NT2/D1 (cell line): ENCODE results near the gene SP5.
A peak's percentile ranks its signal among the peaks of the same experiment; 100 is the strongest.

ENCODE experiments used
- DNase-seq: peaks from one replicate; pipeline ENCODE4 v3.0.0-alpha.2; 2011; ENCODE audit warnings: low read depth, low spot score
- H3K27me3 ChIP-seq: 2 replicates; pipeline ENCODE4 v1.6.0; 2011; ENCODE audit warnings: mild to moderate bottlenecking; ENCODE audit not compliant: insufficient read length, insufficient read depth
- H3K36me3 ChIP-seq: 2 replicates; pipeline ENCODE4 v1.6.1; 2011; ENCODE audit warnings: mild to moderate bottlenecking, low read length, mixed read lengths; ENCODE audit not compliant: insufficient read depth, insufficient read length
- H3K4me1 ChIP-seq: 2 replicates; pipeline ENCODE4 v1.5.1; 2011; ENCODE audit not compliant: insufficient read depth, insufficient read length
- H3K4me3 ChIP-seq: 2 replicates; pipeline ENCODE4 v1.5.1; 2011; ENCODE audit warnings: low read depth; ENCODE audit not compliant: insufficient read length
- H3K9ac ChIP-seq: 2 replicates; pipeline ENCODE4 v1.6.0; 2011; ENCODE audit warnings: low read depth; ENCODE audit not compliant: insufficient read length
- H3K9me3 ChIP-seq: 2 replicates; pipeline ENCODE4 v1.5.1; 2011; ENCODE audit warnings: mild to moderate bottlenecking, low read length; ENCODE audit not compliant: insufficient read depth
- SUZ12 ChIP-seq: IDR thresholded peaks from 2 replicates; pipeline ENCODE4 v1.6.1; 2011; ENCODE audit not compliant: insufficient read length, insufficient read depth; ENCODE audit errors: extremely low read depth
- YY1 ChIP-seq: IDR thresholded peaks from 2 replicates; pipeline ENCODE4 v1.6.1; 2011; ENCODE audit not compliant: insufficient read length, insufficient read depth
- ZNF274 ChIP-seq: IDR thresholded peaks from 2 replicates; pipeline ENCODE4 v1.6.1; 2011; ENCODE audit warnings: mild to moderate bottlenecking, low read depth, low read length

Gene SP5

DNA sequence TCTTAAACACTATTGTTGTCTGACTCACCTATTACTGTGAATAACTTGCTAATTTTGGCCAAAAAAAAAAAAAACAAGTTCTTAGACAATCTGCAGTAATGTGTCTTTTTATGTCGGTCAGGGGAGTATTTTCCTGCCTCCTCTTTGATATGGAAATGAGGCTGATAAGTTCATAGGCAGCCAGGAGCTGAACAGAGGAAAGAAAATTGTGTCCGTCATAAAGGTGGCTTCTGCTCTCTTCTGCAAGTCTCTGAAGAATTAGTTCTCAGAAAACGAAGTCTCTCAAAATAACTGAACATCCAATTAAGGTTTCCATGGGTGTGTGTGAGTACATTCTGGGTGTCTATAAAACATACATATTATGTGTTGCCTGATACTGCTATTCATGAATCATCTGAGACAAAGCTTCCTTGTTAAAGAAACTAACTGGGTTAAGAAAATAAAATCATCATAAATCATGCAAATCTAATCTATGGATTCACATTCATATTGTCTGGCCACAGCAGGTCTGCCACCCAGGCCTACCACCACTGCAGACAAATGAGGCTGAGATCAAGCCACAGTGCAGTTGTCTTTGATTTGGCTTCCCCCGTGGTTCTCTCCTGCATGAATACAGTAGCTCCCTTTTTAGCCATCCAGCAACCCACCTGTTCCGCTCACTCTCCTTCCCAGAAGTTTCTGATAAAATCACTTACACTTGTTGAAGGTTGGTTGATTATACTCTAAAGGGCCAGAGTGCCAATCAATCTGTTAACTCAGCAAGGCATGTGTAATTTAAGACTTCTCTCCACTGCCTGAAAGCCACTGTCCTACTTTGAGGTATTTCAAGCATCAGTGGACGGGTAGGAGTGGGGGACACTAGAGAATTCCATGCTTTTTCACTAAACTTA lies 19.4 kb upstream of the SP5 start:
- H3K9me3 ChIP-seq, result no peaks in the 10 kb centered on the region
- no peak overlapping the region for H3K9ac ChIP-seq
- no peaks in the 10 kb centered on the region for H3K27me3 ChIP-seq
- DNase-seq, result no peak
- no peaks in the 10 kb centered on the region for H3K36me3 ChIP-seq
- no peak overlapping the region for H3K4me3 ChIP-seq
- no peak for TF ChIP-seq ZNF274
- no peak for TF ChIP-seq YY1
- TF ChIP-seq SUZ12, result no peak
- H3K4me1 ChIP-seq, result peaks cover 12% of the 10 kb centered on the region

DNA sequence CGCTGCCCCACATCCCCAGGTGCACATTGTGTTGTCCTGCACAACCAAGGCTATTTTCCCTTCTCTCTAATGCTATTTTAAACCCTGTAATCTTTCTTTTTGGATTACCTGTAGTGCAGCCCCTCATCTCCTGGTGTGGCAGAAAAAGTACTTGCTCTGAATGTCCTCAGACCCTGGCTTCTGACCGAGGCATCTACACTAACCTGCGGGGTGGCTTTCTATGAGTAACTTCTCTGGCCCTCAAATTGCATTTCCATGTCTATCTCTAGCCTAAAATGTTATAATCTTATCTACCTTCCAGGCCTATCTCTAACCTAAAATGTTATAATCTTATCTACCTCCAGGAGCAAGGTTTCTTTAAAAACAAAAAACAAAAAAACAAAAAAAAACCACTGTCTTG lies 18.2 kb upstream of the SP5 start:
- Histone ChIP-seq H3K9me3 (no peaks in the 10 kb centered on the region), H3K4me1 (peaks cover 8% of the 10 kb centered on the region), H3K9ac (no peak overlapping the region), H3K36me3 (peaks cover 5% of the 10 kb centered on the region), H3K27me3 (no peaks in the 10 kb centered on the region), H3K4me3 (no peak overlapping the region)
- TF ChIP-seq SUZ12, result no peak
- no peak for TF ChIP-seq ZNF274
- no peak for TF ChIP-seq YY1
- no peak for DNase-seq

DNA sequence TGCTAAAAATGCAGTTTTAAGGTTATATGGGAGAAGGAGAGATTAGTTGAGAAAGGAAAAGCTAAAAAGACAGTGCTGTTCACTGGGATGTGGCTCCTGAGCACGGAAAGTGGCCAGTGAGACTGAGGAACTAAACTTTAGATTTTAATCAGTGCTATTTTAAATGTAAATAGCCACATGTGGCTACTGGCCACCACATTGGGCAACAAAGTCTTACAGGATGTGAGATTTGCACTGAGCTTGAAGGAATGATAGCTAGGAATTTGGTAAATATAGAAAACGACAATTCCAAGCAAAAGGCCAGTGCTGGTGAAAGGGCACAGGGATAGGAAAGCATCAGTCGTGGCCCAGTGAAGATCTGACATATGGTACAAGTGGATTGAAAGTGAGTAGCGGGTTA lies 14.1 kb upstream of the SP5 start:
- DNase-seq, result no peak
- H3K4me3 ChIP-seq, result no peak overlapping the region
- no peak overlapping the region for H3K9ac ChIP-seq
- no peak for TF ChIP-seq SUZ12
- TF ChIP-seq YY1, result no peak
- peaks cover 22% of the 10 kb centered on the region for H3K9me3 ChIP-seq
- peaks cover 2% of the 10 kb centered on the region for H3K4me1 ChIP-seq
- no peaks in the 10 kb centered on the region for H3K27me3 ChIP-seq
- H3K36me3 ChIP-seq, result peaks cover 8% of the 10 kb centered on the region

DNA sequence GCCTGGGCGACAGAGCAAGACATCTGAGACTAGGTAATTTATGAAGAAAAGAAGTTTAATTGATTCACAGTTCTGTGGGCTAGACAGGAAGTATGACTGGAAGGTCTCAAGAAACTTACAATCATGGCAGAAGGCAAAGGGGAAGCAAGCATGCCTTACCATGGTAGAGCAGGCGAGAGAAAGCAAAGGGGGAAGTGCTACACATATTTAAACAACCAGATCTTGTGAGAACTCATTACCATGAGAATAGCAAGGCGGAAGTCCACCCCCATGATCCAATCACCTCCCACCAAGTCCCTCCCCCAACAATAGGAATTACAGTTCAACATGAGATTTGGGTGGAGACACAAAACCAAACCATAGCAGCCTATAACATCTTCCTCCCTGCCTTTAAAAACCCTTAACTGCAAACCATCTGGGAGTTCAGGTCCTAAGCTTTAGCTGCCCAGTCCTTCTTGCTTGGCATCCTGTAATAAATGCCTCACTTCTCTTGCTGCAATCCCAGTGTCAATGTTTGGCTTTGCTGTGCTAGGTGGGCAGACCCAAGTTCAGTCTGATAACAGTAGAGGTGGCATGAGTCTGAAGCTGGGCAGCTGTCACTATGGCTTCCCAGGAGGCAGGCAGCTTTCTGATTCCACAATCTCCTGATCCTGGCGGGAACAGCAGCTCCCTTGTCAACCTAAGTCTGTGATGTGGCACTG lies 11.2 kb upstream of the SP5 start:
- H3K27me3 ChIP-seq, result no peaks in the 10 kb centered on the region
- H3K4me1 ChIP-seq, result peaks cover 5% of the 10 kb centered on the region
- no peak overlapping the region for H3K4me3 ChIP-seq
- peaks cover 35% of the 10 kb centered on the region for H3K9me3 ChIP-seq
- H3K36me3 ChIP-seq, result peaks cover 18% of the 10 kb centered on the region
- no peak overlapping the region for H3K9ac ChIP-seq
- TF ChIP-seq YY1, result no peak
- no peak for DNase-seq

DNA sequence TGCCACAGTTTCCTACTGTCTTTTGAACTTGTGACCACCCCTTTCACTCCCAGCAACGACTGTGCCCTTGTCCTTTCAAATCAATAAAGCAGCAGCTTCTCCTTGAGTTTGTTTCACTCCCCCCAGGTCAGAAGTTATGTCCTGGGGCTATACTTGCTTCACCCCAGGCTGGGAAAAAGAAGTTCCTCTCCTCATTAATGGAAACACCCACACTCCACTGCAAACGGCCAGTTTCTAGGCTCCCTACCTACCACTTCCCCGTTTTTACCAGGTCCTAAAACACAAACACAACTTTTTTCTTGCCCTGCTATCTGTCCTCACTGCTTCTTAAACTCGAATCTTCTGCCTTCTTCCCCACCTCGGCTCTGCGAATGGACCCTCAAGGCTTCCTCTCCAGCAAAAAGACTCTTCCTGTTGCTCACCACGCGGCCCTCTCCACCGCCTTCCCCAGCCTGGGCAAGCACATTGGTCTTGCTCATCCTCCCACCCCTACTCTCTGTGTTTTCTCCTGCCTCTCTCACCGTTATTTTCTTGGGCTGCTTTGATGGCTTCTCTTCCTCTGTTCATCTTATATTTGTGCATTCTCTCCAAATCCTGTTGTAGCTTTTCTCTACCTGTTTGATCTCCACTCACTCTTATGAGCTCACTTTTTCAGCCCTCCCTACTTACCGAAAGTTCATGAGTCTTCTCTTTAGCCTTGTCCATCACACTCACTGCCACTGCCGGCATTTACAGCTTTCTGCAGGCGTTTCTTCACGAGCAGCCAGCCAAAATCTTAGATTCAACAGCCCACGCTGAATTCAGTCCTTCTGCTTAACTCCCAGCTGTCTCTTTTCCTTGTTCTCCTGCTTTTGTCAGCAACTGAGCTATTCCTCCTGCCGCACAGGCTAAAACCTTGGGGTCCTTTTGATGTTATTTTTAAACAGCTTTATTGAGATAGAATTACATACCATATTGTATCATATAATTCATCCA lies 7.0 kb upstream of the SP5 start:
- H3K4me1 ChIP-seq, result peaks cover 9% of the 10 kb centered on the region
- no peak for TF ChIP-seq YY1
- TF ChIP-seq ZNF274, result no peak
- no peak for TF ChIP-seq SUZ12
- no peak overlapping the region for H3K4me3 ChIP-seq
- peaks cover 13% of the 10 kb centered on the region for H3K36me3 ChIP-seq
- no peak for DNase-seq
- peaks cover 10% of the 10 kb centered on the region for H3K27me3 ChIP-seq
- H3K9me3 ChIP-seq, result peaks cover 47% of the 10 kb centered on the region
- no peak overlapping the region for H3K9ac ChIP-seq

DNA sequence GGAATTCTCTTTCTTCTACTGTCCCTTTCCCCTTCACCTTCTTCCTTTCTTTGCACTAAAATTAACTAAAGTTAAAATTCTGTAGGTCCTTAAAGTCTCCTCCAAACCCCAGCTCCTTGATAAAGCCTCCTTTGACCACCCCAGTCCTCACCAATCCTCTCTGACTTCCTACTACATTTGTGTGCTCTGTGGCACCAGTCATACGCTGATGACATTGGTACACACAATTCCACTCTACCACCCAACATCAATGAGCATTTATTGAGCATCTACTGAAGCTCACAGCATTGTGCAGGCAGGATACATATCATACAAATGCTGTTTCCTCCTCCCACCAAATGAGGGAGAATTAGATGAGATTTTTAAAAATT lies 4.5 kb upstream of the SP5 start:
- H3K9me3 ChIP-seq, result peaks cover 56% of the 10 kb centered on the region; the same call in 1 of the 2 replicates
- H3K4me3 ChIP-seq, result peak overlapping the region; percentile 33
- peaks cover 11% of the 10 kb centered on the region for H3K36me3 ChIP-seq
- TF ChIP-seq ZNF274, result no peak
- TF ChIP-seq SUZ12, result no peak
- TF ChIP-seq YY1, result no peak
- H3K4me1 ChIP-seq, result peaks cover 9% of the 10 kb centered on the region
- peaks cover 22% of the 10 kb centered on the region for H3K27me3 ChIP-seq
- no peak overlapping the region for H3K9ac ChIP-seq
- DNase-seq, result no peak
